Lower lobe of right lung (tissue), 2 donors: Measurements from ENCODE around the gene GPC6. TPM values are rescaled to one million over a fixed set of nuclear protein-coding genes. Genes with fewer than 3 reads are reported as not detected.

Experiments
- ATAC-seq, 2 donors: fragments of 200-7000 bp; cut with Tn5 transposase; one replicate each; pipeline ENCODE4 v1.9.1; 2020 to 2022; ENCODE audit warnings: mild to moderate bottlenecking in 2 of 2, moderate library complexity in 2 of 2
- DNase-seq: peaks from one replicate; pipeline ENCODE4 v3.0.0-alpha.2; 2020
- H3K27ac ChIP-seq: fragments of 200-600 bp; one replicate; pipeline ENCODE4 v1.8.0; 2022
- H3K27me3 ChIP-seq: fragments of 200-600 bp; one replicate; pipeline ENCODE4 v1.8.0; 2022; ENCODE audit warnings: low read depth
- H3K36me3 ChIP-seq: fragments of 200-600 bp; one replicate; pipeline ENCODE4 v1.8.0; 2022; ENCODE audit warnings: mild to moderate bottlenecking
- H3K4me1 ChIP-seq: fragments of 200-600 bp; one replicate; pipeline ENCODE4 v1.8.0; 2022
- H3K4me3 ChIP-seq: fragments of 200-600 bp; one replicate; pipeline ENCODE4 v1.8.0; 2022; ENCODE audit warnings: mild to moderate bottlenecking
- H3K9me3 ChIP-seq: fragments of 200-600 bp; one replicate; pipeline ENCODE4 v1.8.0; 2022
- CTCF ChIP-seq: fragments of 200-600 bp; IDR thresholded peaks from one replicate; pipeline ENCODE4 v1.8.0; 2022; ENCODE audit warnings: antibody characterized with exemption, mild to moderate bottlenecking
- intact Hi-C: fragments of 100-400 bp; cut with DNase I; formaldehyde crosslinking; loops from one replicate; pipeline ENCODE4 v1.11.0; 2022
- total RNA-seq: library from RNA; stranded (reverse); fragmentation: NEBNext Ultra II Directional; extraction: Animal tissue kit (Norgen Biotek cat#: 25700); gene quantifications from one replicate; pipeline ENCODE4 v1.2.1, GENCODE V29; 2021
- donor health status: DM: no; HTN: yes; CAD: no; lungs with severe emphysema.

The GPC6 gene
- total RNA-seq, 1 donor from 2014 or later = 5.5 TPM

- no peaks in the 10 kb centered on the region for H3K9me3 ChIP-seq
- intact Hi-C loops = no loop called here
- H3K4me1 ChIP-seq = no peaks in the 10 kb centered on the region
- DNase-seq (no peak), ATAC-seq (no peak)
- no peak for TF ChIP-seq CTCF
- no peak overlapping the region for H3K27ac ChIP-seq
- H3K36me3 ChIP-seq = no peaks in the 10 kb centered on the region
- H3K4me3 ChIP-seq = no peak overlapping the region
- no peaks in the 10 kb centered on the region for H3K27me3 ChIP-seq
Observed at GRCh38 chr13:94291631-94292322, 1065.2 kb downstream of the GPC6 start.

- no peaks in the 10 kb centered on the region for H3K27me3 ChIP-seq
- no peak for TF ChIP-seq CTCF
Observed at GRCh38 chr13:94292323-94292640, 1065.7 kb downstream of the GPC6 start.

GRCh38 chr13:94296471-94296870 lies 1069.9 kb downstream of the GPC6 start:
- no peaks in the 10 kb centered on the region for H3K4me1 ChIP-seq
- no peaks in the 10 kb centered on the region for H3K36me3 ChIP-seq
- H3K4me3 ChIP-seq = no peak overlapping the region
- TF ChIP-seq CTCF = no peak
- no peak for DNase-seq
- H3K9me3 ChIP-seq = no peaks in the 10 kb centered on the region
- ATAC-seq = no peak
- H3K27me3 ChIP-seq = no peaks in the 10 kb centered on the region
- H3K27ac ChIP-seq = no peak overlapping the region
- intact Hi-C loops = no loop called here

More at GRCh38 chr13:94292323-94292640, 1065.7 kb downstream of the GPC6 start:
- intact Hi-C loops = no loop called here
- Histone ChIP-seq H3K27ac (no peak overlapping the region), H3K9me3 (no peaks in the 10 kb centered on the region), H3K36me3 (no peaks in the 10 kb centered on the region), H3K4me1 (no peaks in the 10 kb centered on the region), H3K4me3 (no peak overlapping the region)
- no peak for ATAC-seq
- no peak for DNase-seq

GRCh38 chr13:94298346-94298745 lies 1071.7 kb downstream of the GPC6 start:
- TF ChIP-seq CTCF = no peak
- intact Hi-C loops = no loop called here
- H3K36me3 ChIP-seq = no peaks in the 10 kb centered on the region
- no peak overlapping the region for H3K27ac ChIP-seq
- H3K27me3 ChIP-seq = no peaks in the 10 kb centered on the region
- no peaks in the 10 kb centered on the region for H3K4me1 ChIP-seq
- no peaks in the 10 kb centered on the region for H3K9me3 ChIP-seq
- no peak for DNase-seq
- no peak overlapping the region for H3K4me3 ChIP-seq
- ATAC-seq = no peak

- H3K27ac ChIP-seq = no peak overlapping the region
- H3K9me3 ChIP-seq = no peaks in the 10 kb centered on the region
- no peaks in the 10 kb centered on the region for H3K27me3 ChIP-seq
- H3K4me3 ChIP-seq = no peak overlapping the region
- DNase-seq (no peak), ATAC-seq (no peak)
- intact Hi-C loops = no loop called here
- no peaks in the 10 kb centered on the region for H3K4me1 ChIP-seq
- no peak for TF ChIP-seq CTCF
- H3K36me3 ChIP-seq = no peaks in the 10 kb centered on the region
Observed at GRCh38 chr13:94300401-94300800, 1073.8 kb downstream of the GPC6 start.
